ENCODE results near the gene BBC3.

BBC3 gene

DNA sequence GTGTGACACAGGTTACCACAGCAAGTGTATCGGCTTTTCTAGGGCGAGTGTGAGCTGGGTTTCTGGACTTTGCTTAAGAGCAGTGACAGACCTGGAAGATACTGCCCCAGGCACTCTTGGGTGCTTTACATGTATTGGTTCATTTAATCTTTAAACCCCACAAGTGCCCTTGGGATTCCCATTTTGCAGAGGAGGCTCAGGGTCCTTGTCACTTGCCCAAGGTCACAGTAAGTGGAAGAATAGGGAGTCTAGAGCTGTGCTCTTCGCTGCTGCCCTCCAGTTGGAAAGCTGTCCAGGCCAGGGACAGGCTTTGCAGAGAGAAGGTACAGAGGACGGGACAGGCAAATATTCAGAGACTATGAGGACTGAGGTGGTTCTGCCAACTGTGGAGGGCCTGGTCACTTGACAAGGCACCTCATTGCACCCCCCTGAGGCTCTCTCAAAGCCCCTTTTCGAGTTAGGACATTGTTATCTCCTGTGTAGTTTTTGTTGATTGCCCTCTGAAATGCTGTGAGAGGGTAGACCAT lies 42.4 kb downstream of the BBC3 start:
- no peak for DNase-seq

DNA sequence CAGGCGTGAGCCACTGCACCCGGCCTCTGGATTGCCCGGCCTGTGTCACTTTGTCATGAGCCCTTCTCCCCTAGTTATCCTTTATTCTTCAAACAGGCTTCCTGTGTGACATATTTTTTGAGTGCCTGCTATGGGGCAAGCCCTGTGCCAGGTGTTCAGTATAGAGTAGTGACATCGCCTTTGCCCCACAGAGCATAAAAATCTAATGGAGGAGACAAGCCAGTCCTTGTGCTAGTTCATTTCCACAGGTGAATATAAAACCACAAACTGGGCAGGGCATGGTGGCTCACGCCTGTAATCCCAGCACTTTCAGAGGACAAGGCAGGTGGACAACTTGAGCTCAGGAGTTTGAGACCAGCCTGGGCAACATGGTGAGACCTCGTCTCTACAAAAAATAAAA lies 43.2 kb downstream of the BBC3 start:
- DNase-seq = no peak

DNA sequence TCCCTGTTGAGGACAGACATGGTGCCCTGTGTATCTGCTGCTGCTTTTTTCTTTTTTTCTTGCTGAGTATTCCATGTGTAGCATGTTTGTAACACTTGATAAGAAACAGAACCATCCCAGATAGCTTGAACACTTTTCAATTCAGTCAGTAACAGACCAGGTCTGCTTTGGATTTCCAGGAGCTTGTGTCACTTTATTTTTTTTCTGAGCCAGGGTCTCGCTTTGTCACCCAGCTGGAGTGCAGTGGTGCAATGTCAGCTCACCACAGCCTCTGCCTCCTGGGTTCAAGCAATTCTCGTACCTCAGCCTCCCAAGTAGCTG lies 43.7 kb downstream of the BBC3 start:
- DNase-seq = no peak

DNA sequence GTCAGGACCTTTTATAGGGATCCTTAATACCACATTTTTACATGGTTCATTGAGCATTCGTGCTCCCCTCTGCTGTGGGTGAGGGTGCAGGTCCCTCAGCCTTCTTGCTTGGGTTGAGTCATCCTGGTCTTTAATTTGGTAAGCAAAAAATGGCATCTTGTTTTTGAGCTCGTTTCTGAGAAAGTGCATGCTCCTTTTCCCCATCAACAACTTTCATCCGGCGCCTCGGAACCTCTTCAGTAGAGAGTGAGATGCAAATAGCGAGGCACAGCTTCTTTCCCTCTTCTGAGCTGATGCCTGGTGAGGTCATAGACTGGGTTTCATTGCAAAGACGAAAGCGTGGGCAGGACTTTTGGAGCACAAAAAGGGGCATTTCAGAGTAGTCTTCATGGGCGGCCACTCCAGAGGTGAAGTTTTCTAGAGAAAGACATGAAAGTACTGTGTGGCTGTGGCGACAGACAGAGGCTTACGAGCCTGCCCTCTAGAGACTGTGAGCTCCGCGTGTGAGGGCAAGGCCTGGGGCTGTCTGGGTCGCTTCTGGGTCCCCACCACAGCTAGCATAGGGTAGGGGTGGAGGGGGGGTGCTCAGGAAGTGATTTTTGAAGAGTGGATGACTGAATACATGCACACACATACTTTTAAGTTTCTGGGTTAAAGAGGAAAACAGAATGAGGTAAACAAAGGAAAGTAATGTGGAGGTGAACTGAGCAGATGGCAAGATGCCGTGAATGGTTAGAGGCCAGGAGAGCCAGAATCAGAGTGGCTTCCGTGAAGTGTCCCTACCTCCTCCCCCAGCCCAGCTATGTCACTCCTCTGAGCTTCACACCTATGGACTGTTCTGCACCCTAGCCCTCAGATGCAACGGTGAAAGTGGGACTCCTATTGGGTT lies 44.3 kb downstream of the BBC3 start:
- no peak for DNase-seq

DNA sequence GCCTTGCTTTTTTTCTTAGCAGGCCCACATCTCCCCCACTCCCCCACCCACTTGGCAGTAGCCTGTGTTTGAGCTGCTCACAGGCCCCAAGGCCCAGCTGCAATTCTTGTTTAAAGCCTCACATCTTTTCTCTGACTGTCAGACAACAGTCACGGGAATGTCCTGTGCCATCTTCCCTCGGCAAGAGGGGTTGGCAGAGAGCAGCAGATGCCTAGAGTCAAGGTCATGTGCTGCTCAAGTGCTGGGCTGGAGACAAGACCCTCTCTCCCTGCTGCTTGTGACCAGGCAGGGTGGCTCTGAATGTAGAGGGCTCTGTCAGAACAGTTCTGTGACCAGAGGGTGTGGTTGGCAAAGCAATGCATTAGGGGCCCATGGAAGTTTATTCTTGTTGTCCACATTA lies 47.4 kb downstream of the BBC3 start:
- DNase-seq = no peak

DNA sequence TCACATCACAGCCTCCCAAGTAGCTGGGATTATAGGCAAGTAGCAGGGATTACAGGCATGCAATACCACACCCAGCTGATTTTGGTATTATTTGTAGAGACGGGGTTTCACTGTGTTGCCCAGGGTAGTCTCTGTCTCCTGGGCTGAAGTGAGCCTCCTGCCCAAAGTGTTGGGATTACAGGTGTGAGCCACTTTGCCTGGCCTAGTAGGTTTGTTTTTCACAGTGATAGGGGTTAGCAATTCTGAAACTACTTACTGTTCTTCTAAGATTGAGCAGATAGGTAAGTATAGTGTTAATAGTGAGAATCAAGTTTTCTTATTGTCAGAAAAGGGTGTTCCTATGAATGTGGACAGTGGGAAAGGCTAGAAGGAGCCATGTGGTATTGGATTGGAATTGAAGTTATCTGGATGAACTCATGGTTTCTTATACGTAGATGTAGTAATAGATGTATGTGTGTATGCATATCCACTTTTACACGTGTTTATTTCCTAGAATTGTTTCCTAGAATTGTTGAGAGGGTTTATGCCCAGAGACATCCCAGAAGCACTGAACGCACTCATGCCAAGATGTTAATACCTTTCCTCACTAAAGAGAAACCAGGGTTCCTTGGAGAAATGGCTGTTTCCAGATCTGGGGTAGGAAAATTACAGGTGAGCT lies 51.2 kb downstream of the BBC3 start:
- DNase-seq = no peak

DNA sequence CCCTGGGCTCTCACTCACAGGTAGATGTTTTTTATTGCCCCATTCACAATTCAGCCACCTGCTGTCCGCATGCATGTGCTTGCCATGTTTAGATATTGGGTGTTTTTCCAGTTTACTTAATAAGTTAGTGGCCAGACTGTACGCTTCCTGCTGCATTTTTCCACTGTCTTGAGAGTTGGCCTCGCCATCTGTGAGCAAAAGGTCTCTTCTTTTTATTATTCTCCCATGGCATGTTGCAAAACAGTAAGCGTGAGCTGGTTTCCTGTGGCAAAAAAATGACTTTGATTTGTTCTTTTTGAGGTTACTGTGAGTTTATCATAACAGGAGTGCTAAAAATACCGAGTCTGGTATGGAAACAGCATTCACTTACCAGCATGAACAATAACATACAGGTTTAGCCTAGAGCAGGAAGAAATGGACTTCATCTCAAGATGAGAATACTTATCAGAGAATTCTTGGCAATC lies 54.3 kb downstream of the BBC3 start:
- DNase-seq = no peak

DNA sequence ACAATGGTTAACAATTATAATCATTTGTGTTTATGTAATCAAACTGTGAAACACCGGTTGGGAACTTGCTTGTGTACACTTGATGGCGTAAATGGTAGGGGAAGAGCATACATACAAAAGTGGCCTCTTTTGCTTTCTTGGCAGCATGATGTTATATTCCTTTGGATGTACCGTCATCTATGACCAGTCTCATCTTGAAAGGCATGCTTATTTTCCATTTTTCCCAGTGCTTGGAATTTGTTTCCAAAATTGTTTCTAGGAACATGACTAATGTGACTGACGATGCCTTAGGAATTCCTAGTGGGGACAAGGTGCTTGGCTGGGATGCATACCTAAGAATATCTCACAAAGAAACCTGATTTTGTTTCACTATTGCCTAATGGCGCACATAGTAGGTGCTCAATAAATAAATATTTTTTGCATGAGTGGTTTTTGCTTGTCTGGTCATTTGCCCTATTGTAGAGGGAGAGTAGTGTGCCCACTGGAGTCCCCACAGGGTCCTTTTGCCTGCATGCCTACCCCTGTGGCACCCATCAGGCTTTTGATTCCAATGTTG lies 54.9 kb downstream of the BBC3 start:
- no peak for DNase-seq

DNA sequence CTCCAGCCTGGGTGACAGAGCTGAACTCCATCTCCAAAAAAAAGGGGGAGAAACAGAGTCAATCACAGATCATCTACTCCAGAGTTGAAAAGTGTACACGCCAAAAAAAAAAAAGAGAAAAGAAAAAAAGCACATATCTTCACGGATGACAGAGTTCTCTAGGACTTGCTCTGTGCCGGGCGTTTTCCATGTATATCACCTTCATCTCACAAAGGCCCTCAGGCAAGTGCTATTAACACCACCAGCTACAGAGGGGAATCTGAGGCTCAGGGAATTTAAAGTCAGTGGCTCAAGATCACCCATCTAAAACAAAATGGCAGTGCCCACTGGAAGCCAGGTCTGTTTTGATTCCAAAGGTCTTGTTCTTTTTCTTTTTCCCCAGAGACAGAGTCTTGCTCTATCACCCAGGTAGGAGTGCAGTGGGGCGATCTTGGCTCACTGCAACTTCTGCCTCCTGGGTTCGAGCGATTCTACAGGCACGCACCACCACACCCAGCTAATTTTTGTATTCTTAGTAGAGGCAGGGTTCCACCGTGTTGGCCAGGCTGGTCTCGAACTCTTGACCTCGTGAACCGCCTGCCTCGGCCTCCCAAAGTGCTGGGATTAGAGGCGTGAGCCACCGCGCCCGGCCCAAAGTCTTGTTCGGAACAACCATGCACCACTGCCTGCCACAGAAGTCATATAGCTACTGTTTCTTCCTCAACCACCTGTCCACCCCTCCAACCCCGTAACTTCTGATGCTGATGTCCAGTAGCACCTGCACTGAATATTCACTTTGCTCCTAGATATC lies 58.1 kb downstream of the BBC3 start:
- DNase-seq = no peak

Measured in hippocampal formation (tissue), 2 donors.